CD4-positive, alpha-beta T cell treated with Interleukin-21 for 1 hour (primary cell): Measurements from ENCODE around the gene NDUFV3.
"Not testable (repeated sequence)": the region's sequence is repeated elsewhere in the genome, so short reads cannot be mapped to it uniquely, and the experiment has no call there.

Experiments
- DNase-seq: peaks from one replicate; pipeline ENCODE4 v3.0.0-alpha.2; 2020

Gene NDUFV3

GRCh38 chr21:42857216-42857615 is 35.9 kb upstream of the NDUFV3 start:
- DNase-seq = no peak

DNA sequence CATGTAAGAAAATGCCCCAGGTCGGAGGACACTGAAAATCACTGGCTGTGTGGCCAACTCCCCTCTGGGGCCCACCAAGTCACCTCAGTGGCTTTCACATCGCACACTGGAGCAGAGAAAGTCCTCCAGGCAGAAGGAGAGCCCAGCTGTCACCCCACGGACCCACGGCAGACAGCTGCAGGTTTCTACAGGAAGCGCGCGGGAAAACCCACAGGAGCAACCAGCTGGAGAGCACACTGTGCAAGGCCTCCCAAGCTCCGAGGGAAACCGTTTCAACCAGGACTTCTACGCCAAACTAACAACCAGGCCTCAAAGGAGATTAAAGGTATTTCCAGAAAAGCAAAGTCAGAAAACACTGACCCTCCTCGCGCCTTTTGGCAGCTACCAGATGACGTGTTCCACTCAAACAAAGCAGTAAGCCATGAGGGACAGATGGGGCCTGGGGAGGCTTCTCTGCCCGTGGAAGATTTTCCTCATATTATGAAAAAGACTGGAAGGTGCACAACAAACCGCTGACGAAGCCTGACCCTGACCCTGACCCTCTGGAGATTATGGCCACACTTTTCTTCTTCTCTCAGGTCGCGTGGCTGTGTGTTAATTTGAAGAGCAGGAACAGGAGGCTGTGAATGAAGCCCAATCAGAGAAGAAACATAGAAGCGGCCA is 34.8 kb upstream of the NDUFV3 start:
- no peak for DNase-seq

- no peak for DNase-seq
Observed at GRCh38 chr21:42858957-42859890, 33.9 kb upstream of the NDUFV3 start.

GRCh38 chr21:42859891-42860230 is 33.2 kb upstream of the NDUFV3 start:
- DNase-seq = no peak

DNA sequence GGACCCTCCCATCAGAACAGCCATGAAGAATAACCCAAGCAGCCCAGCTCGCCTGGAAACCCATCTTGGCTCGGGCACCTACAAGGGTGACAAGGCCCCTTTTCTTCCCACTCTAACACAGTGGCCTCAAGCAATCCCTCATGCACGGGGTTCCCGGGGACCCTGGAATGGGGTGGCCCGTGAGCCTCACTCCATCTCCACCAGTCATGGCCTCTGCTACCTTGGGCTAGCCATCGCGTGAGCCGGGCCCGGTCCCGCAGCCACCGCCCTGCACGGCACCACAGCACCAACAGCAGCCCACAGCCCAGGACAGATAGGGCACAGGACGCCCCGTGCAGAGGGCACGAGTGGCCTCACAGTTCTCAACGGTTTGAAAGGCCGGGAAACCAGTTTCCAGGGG is 32.8 kb upstream of the NDUFV3 start:
- no peak for DNase-seq

- DNase-seq = no peak
Observed at GRCh38 chr21:42861311-42861847, 31.7 kb upstream of the NDUFV3 start.

- no peak for DNase-seq
Observed at GRCh38 chr21:42861848-42862400, 31.2 kb upstream of the NDUFV3 start.

GRCh38 chr21:42862774-42863503 is 30.2 kb upstream of the NDUFV3 start:
- no peak for DNase-seq

DNA sequence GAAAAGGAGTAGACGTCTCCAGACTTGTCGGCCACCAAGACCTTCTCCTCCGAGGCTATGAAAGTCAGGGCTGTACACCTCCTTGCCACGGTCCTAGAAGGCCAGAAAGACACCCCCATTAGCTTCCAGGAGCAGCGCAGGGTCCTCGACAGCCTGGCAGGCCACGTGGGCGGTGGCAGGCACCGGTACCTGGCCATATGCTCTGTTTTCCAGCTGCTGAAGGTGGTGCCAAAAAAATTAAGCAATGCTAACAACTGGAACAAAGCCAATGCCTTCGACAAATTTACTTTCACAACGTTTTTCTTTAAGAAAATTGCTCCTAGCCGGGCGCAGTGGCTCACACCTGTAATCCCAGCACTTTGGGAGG is 29.6 kb upstream of the NDUFV3 start:
- DNase-seq = no peak

DNA sequence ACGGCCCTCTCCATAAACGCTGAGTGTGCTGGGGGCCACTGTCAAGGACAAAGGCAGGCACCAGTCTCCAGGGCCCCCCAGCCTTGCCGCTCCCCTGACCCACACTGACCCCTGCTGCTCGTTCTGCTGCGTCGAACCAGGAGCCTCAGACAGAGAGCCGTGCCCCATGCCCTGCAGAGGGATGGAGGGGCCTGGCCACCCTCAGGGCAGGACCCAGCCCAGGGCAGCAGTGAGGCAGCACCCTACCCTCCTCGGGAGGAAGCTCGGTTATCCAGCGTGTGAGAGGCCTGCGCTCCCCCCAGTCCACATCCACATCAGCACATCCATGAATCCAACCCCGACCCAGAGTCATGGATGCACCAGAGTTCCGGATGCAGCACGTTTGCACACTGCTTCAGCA is 28.8 kb upstream of the NDUFV3 start:
- no peak for DNase-seq

- no peak for DNase-seq
Observed at GRCh38 chr21:42864815-42865775, 28.0 kb upstream of the NDUFV3 start.

DNA sequence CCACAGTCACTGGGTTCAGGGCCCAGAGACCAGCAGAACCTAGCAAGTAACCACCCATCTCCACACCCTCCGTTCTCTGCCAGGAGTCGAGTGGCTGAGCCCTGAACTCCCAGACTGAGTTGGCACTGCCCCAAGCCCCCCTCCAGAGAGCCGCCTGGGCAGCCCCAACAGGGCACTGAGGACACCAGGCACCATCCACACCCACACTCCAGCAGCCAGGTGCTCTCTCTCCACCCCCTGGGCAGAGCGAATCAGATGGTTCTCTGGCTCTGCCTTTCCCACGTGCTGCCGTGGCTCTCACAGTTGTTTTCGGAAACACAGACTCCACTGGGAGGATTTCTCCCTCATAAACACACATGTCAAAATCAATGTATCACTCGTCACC is 27.3 kb upstream of the NDUFV3 start:
- no peak for DNase-seq

DNA sequence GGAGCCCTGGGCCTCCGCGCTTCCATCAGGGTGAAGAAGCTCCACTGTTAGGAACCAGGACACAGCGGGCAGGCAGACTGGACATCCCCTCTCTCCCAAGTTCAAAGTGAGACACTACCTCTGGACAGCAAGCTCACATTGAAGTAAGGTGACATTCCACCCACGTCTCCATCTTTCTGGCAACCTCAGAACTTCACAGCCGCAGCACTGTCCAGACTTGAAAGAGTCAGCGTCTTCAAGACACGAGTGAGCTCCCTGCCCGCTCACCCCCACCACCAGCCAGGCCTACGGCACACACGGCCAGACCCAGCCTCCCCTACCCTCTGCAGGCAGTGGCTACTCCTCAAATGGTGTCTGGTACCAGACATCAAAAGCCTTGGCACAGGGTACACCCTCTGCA is 24.9 kb upstream of the NDUFV3 start:
- no peak for DNase-seq

DNA sequence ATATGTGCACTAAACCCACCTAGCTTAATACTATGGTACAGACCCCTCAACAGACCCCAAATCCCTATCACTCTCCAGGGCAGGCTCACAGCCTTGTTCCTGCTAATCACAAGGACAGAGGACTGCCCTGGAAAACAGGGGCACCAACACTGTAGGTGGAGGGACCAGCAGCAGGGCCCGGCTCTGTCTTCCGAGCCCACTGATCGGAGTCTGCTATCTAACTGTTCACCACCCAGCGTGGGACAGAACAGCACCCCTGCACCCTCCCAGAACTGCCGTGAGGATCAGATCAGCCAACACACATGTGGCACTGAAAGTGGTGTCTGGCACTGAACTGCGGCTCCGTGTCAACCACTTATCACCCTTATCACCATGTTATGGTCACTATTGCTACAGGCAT is 20.0 kb upstream of the NDUFV3 start:
- DNase-seq = no peak

GRCh38 chr21:42875811-42876210 is 17.3 kb upstream of the NDUFV3 start:
- DNase-seq = not testable (repeated sequence)

GRCh38 chr21:42878678-42878992 is 14.5 kb upstream of the NDUFV3 start:
- peak; percentile 1 for DNase-seq

GRCh38 chr21:42878993-42879787 is 13.9 kb upstream of the NDUFV3 start, which contains the start of gene WDR4:
WDR4 (minus strand) TSS chr21:42879539; CDS start chr21:42879495, 44 bp downstream.
- peak; percentile 99 for DNase-seq

GRCh38 chr21:42880352-42880751 is 12.8 kb upstream of the NDUFV3 start:
- DNase-seq = no peak

DNA sequence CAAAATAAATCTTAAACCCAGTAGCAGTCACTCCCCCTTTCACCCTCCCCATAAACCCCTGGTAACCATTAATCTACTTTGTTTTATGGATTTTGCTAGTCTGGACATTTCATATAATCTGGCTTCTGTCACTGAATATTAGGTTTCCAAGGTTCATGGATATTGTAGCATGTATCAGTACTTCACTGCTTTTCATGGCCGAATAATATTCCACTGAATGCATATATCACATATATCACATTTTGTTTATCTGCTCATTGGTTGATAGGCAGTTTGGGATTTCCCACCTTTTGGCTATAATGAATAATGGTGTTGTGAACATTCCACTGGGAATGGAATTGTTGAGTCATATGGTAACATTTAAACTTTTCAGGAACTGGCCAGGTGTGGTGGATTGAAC is 9.2 kb upstream of the NDUFV3 start:
- no peak for DNase-seq

- no peak for DNase-seq
Observed at GRCh38 chr21:42887326-42887725, 5.8 kb upstream of the NDUFV3 start.

GRCh38 chr21:42892582-42892930 is 553 bp upstream of the NDUFV3 start:
- DNase-seq = no peak
